T-helper 1 cell treated with Interleukin-12 subunit alpha and Interleukin-12 subunit beta and Interleukin-4 antibody, amounts not matched to agents 30 ng/mL and 1 ng/mL, for 36 hours (primary cell): ENCODE data around the gene ABLIM3. TPM values are rescaled to one million over a fixed set of nuclear protein-coding genes. Genes with fewer than 3 reads are reported as not detected.

Experiments
- intact Hi-C: fragments of 100-400 bp; cut with micrococcal nuclease; formaldehyde crosslinking; loops from one replicate; pipeline ENCODE4 v1.15.1; 2024
- total RNA-seq: library from RNA; stranded (reverse); gene quantifications from 2 replicates; pipeline ENCODE4 v1.2.3, GENCODE V29; 2022

Gene ABLIM3
- total RNA-seq, 1 donor from 2014 or later, result not detected

DNA sequence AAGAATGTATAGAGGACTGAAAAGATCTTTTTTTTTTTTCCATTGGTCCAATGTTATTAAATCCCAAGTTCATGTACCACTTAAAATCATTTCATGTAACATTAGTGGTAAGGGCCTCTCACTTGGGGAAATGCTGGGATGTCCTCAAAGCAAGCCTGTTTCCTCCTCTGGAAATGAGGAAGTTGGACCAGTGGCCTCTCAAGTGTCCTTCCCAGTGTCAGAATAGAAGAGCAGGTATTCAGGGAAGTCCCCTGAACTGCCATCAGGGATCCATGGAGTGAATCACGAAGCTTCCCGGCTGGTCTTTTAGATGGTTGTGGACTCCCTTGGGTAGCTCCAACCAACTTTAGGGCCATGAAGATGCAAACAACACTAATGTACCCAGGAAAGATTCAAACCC lies 75.2 kb downstream of the ABLIM3 start:
- intact Hi-C loops, result no loop called here

DNA sequence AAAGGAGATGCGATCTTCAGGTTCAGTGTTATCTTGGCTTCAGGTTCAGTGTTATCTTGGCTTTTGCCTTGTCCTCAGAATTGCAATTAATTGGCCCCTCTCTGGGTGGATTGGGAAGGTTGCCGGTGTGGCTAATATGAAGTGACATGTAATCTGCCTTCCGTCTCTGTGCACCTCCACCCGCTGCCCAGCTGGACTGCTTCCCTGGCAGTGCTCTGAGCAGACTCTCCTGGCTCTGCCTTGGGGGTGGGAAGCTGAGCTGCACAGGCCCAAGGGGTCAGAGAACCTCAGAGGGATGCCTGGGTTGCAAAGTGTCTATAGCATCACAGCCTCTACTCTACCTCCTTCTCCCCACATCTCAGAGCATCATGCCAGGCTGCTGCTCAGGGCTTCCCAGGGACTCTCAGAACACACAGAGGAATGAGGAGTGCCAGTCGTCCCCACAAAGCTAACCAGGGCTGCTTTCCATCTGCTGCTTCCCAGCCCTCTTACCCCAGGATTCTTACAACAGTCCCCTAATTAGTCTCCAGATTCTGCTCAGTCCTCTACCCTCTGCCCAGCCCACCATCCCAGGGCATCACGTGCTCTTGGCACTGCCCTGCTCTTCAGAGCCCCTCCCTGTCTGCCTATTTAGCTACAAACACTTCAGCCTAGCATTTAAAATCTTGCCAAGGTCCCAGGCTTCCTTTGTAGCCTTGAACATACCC lies 76.0 kb downstream of the ABLIM3 start:
- intact Hi-C loops, result no loop called here

DNA sequence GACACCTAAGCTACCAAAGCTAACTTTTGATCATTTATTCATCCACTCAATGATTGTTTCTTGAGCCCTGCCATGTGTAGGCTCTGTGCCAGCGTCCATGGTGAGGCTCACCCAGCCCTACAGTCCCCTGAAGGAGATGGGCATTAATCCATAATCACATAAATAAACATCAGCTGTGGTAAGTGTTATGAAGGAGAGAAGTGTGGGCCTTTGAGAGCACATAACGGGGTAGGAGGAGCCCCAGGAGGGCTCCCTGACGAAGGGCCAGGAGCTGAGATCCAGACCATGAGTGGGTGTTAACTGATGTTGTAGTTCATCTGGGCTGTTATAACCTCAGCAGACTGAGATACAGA lies 76.5 kb downstream of the ABLIM3 start:
- intact Hi-C loops, result no loop called here

DNA sequence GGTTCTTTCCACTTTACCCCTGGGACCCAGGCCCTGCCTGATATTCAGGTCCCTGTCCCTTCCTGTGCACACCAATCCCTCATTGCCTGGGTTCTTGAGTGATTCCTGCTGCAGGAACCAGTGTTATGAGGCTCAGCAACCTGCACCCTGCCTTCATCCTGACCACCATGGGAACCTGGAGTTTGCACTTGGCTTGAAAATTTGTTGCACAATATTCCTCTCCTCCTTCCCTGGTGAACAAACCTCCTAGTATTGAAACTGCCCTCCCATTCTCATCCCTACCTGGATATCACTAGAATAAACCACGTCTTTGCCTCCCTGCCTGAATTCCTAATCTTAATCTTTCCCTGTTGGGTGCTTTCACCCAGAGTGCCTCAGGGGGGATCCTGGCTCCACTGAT lies 78.3 kb downstream of the ABLIM3 start:
- intact Hi-C loops, result no loop called here

DNA sequence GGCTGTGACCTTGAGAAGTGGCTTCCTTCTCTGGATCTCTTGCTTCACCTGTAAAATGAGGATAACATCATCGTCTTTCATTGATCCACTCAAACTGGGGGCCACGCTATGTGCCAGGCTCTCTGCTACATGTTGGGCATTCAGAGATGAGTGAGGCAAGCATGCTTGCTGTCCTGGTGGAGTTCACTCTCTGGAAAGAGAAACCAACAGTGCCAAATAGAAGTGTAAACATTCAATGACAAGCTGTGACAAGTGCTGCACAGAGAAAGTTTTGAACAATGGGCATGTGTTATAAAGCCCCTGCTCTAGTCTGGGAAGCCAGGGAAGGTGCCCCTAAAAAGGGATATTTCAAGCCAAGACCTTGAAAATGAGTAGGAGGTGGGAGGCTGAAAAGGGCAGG lies 79.5 kb downstream of the ABLIM3 start:
- intact Hi-C loops, result no loop called here

DNA sequence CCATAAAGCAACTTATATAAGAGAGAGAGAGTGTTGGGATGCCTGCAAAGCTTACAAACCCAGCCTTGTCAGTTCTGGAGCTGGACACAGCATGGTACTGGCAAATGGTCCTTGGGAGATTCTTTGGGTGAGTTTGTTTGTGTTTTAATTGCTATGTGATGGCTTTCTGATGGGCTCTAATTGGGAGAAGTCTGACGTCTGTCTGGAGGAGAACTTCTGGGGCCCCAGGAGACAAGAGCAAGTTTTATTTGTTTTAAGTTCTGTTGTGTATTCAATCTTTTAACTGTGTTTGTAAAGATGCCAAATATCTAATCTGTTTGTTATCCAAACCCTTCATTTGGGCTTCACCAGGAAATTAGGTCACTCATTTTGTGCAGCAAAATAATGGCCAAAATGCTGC lies 80.0 kb downstream of the ABLIM3 start:
- intact Hi-C loops, result no loop called here

DNA sequence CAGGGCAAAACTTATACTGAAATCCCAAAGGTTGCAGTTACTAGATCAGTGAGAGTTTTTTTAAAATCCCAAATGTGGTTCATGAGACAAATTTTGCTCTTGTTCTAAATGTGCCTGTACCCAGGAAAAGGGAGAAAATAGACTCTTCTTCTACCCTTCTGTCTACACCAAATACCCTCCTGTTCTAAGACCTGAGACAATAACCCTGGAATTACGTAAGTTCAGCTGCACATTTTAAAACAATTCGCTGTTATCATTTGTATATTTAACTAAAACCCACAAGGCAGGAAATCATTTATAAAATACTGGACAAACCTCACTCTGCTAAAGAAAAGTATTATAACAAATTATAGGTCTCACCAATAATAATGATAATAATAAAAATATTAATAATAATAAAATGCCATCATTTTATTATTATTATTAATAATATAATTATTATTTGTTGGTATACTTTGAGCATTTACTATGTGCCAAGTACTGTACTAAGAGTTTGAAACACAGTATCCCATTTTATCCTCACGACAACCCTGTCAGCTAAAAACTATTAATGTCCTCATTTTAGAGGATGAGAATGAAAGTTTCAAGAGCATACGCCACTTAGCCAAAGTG lies 80.5 kb downstream of the ABLIM3 start:
- intact Hi-C loops, result no loop called here

DNA sequence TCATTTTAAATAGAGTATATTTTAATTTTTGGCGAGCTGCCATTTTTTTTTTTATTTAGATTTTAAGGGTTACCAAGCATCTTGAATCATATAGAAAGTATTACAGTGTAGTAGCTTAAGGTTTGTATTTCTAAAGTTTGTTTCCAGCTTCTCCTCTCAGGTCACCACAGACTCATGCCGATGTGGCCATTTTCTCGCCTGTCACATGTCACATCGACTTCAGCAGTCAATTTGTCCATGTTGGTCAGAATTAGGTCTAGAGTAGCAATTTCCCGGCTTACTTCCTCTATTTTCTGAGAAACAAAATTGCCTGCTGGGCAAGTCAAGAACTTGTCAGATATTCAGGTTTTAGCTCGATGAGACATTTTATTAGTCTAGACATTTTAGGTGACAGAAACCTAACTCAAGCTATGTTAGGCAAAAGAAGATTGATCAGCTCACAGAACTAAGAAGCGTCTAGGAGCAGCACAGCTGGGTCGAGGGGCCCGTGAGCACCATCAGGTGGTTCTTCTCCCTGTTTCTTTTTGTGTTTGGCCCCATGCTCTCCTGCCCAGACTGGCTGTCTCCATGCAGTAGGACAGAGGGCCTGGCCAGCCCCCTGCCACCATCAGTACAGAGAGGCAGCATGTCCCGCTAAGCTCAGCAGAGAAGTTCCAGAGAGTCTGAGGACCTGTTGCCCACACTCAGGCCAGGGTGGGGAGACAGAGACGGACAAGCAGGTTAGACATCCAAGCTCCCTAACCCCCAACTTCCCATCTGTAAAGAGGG lies 82.0 kb downstream of the ABLIM3 start:
- intact Hi-C loops, result no loop called here

DNA sequence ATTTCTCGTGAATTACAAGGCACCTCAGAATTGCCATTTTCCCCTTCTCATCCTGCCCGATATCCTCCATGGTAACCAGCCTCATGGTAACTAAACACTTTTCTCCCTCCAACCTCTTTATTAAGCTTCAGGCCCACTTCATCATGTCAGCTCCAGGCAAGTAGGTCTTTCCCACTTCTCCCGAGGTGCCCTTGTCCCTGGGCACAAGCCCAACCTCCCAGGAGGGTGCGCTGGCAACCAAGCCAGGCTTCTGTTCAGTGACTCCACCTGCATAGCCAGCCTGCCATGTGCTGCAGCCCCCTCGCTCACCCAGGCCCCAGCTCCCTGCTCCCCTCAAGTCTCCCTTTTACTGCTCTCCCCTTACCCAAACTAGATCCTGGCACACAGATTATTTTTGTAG lies 83.0 kb downstream of the ABLIM3 start:
- intact Hi-C loops, result no loop called here

DNA sequence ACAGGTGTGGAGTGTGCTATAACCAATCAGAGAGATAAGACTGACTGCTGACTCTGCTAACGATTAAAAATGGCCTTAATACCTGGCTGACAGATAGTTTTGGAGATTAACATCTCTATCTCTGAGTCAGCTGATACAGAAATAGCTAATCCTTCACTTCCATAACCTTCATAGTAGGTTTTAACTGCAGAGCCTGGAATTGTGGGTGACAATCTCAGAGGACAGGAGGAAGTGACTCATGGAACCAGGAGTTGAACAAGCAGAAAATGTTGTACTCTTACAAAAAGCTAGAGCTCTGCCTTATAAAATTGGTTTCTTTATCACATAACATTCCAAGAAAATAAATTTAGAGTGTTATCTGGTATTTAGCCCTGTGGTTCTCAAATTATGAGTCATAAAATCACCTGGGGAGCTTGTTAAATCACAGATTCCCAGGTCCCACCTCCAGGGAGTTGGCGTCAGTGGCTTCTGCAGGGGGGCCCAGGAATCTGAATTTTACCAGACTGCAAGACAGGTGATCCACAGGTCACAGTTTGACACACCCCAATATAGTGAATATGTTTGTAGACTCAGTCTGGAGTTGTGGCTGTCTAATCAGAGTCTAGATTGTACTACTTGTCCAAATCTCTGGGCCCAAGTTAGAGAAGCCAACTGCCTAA lies 86.0 kb downstream of the ABLIM3 start:
- intact Hi-C loops, result loop anchor here (5.0 kb wide), 1 partner anchor 35 kb away; no protein-coding TSS in a partner anchor

DNA sequence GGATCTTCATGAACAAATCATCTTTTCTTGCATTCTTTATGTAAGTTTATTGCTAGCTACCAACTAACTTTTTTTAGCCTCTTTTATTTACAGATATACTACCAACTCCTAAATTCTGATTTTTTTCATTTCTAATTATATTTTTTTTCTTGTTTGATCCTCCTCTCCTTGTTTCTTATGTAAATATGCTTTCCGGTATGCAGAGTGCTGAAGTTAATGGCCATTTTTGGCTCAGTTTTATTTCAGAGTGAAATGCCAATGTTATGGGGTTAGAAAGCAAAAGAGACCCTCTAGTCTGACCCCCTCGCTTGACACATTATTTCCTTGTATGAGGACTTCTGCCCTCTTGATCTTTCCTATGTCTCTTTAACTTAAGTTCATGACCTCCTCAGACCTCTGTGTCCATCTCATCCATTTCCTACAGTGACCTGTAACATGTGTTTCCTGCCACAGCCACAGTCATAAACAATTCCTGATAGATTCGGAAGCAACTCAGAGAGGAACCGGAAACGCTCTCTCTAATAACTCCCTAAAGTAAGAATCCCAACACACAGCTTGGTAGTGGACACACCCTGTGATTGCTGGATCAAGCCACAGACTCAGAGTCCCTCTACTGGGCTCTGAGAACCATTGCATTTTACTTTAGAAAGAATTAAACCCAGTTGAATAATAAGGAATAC lies 87.5 kb downstream of the ABLIM3 start:
- intact Hi-C loops, result loop anchor here (5.0 kb wide), 1 partner anchor 34 kb away; no protein-coding TSS in a partner anchor

DNA sequence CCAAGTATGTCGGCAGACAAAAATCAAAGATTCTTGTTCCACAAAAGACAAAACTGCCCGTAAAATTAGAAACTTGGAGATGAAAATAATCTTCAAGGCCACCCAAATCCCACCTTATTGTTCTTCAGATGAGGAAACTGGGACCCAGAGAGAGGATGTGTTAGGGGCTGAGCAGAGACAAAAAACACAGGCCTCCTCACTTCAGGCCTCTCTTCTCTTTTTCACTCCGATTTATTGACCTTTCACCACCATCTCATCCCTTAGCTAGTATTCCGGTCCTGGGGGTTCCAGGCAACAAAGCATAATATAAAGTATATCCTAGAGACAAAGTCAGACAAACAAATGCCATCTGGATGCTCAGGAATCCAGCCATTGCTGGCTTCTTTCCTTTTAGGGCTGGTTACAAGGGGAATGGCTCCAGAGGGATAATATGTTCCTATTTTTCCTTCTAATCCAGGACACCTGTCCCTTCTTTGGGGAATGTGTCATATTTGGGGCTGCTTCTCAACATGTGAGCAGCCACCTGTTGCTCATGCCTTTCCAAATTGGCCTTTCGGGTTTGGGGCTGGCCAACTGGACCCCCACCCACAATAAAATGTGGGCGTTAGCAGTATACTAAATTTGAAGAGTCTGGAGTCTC lies 88.1 kb downstream of the ABLIM3 start:
- intact Hi-C loops, result loop anchor here (5.0 kb wide), 1 partner anchor 33 kb away; no protein-coding TSS in a partner anchor

DNA sequence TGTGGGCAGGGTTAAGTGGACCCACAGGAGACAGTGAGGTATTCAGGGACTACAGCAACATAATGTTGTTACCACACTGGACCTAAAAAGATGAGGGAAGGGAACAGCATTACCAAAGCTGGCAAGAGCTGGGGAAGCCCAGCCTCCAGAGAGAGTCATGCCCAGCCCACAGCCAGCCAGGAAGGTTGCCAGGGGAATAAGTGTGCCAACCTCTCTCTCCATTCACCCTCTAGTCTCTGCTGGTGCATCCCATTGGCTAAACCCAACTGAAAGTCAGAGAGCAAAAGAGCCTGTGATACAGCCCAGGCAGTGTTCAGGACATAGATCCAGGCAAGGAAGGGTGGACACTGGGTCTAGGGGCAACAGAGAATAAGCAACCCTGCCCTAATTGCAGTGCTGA lies 94.5 kb downstream of the ABLIM3 start:
- intact Hi-C loops, result no loop called here

DNA sequence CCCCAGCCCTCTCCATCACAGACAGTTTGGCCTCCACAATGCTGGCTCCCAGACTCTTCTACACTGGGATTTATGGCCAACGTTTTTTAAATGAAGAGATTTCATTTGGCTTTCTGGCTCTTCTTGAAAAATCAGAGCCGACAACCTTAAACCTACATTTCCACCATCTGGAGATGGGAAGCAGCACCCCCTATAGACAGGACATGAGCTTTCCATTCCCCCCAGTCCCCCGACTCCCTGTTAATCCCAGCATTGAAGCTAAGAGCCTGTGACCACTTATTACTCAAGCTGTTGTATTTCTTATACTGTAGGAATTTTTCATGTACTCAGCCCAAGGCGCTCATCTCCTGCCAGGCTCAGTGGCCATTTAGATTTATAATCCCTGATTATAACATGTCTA lies 96.4 kb downstream of the ABLIM3 start:
- intact Hi-C loops, result no loop called here

DNA sequence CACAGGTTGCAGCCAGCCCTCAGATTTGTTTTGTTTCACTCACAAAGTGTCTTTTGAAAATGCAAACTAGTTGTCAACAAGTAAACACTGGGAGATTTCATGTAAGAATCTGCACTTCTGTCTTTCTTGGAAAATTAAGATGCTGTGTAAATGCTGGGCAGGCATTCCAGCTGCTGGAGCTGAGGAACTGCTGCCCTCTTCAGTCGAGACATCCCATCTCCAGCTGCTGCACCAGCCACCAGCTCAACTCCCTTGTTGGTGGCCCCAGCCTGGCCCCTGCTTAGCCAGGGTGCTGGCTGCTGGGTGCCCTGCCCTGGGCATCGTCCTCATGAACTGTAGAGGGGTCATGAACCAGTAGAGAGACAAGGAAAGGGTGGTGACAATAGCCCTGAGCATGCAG lies 97.2 kb downstream of the ABLIM3 start:
- intact Hi-C loops, result no loop called here

DNA sequence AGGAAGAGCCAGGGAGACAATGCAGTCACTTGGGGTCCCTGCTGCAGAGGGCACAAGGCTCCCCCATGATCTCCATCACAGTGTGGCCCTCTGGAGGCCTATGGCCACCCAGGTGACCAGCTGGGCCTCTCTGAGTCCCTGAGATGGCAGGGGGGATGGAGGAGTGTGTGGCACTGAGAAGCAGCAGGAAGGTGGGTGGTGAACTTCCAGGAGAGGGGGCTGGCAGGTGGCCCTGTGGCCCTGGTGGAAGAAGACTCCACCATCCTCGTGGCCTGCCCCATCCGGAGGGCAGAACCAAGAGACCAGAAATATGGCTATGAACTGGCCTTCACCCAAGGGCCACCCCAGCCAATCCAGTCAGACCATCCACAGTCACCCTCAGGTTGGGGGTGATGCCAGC lies 98.6 kb downstream of the ABLIM3 start:
- intact Hi-C loops, result loop anchor here (1.0 to 2.0 kb wide), 4 partner anchors 29 to 857 kb away; partner anchors contain the start of genes ABLIM3, FBXO38 and GRPEL2

DNA sequence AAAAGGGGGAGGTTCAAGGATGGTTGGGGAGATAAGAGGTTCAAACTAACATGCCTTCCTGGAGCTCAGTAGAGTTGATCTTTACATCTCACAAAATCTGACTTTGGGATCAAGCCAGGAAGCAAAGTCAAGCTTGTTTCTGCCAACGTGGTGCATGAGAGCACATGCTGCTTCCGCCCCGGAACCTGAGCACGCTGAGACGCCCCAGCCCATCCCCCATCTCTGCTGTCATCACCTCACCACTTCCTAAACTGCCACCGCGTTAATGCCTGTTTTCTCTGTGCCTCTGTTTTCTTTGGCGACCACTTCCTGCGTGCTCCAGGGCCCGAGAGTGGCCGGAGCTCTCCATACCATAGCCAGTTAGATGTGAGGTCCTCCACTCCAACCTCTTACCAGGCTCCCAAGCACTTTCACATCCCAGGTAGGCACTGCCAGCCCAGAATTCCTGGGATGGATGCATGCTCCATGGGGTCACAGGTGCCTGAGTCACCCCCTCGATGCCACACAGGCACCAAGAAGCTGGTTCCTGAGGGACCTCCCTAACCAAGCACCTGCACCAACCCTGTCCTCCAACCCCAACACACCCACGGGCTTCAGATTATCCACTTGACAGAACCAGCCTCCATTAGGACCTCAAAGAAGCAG lies 99.2 kb downstream of the ABLIM3 start:
- intact Hi-C loops, result loop anchor here (1.0 to 2.0 kb wide), 4 partner anchors 29 to 857 kb away; partner anchors contain the start of genes ABLIM3, FBXO38 and GRPEL2

DNA sequence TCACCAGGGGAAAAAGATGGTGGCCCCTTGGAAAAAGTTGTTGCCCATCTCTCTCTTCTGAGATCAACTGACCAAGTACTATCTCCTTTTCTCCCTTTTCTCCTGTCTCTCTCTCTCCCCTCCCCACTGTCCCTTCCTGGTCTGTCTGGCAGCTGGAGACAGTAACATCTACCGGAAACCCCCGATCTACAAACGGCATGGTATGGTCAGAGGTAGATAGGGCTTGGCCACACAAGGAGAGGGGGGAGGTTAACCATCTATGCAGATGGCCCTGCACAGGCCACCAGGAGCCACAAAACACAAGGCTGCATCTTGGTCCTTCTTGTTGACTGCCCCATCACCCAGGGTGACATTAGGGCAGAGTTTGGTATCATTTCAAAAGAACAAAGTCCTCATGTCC lies 101.0 kb downstream of the ABLIM3 start:
- intact Hi-C loops, result no loop called here

DNA sequence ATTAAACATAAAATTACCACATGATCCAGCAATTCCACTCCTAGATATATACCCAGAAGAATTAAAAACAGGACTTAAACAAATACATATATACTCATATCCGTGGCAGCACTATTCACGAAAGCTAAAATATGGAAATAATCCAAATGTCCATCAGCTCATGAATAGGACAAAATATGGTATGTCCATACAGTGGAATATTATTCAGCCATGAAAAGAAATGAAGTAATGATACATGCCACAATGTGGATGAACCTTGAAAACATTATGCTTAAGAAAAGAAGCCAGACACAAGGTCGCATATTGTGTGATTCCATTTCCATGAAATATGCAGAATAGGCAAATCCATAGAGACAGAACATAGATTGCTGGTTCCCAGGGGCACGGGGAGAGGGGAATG lies 105.6 kb downstream of the ABLIM3 start:
- intact Hi-C loops, result no loop called here

DNA sequence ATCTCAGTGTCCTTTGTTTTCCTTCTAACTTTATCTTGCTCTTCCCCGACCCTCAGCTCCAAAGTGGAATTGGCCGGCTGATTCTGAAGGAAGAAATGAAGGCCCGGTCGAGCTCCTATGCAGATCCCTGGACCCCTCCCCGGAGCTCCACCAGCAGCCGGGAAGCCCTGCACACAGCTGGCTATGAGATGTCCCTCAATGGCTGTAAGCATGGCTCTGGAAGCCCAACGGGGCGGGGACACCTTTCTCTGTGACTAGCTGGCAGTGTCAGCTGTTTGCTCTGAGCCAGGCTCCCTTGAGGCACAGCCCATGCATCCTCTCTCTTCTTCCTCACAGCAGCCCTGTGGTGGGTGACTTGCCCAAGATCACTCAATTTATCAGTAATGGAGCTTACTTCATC lies 106.4 kb downstream of the ABLIM3 start:
- intact Hi-C loops, result no loop called here
